ENCODE data around the gene AFF3.

- no peak for TF ChIP-seq CTCF (IDR thresholded peaks at IDR 0.05; ENCODE audit: low read length)
- TF ChIP-seq EZH2 (optimal IDR thresholded peaks at IDR 0.05; ENCODE audit: low read depth, low read length), result no peak
Observed at GRCh38 chr2:100107440-100107839, 35.0 kb downstream of the AFF3 start.
